ENCODE measurements around the gene TMEM131. TPM values are rescaled to one million over a fixed set of nuclear protein-coding genes. Genes with fewer than 3 reads are reported as not detected.

Gene TMEM131
- total RNA-seq, 1 donor from 2014 or later: 31.7 TPM

DNA sequence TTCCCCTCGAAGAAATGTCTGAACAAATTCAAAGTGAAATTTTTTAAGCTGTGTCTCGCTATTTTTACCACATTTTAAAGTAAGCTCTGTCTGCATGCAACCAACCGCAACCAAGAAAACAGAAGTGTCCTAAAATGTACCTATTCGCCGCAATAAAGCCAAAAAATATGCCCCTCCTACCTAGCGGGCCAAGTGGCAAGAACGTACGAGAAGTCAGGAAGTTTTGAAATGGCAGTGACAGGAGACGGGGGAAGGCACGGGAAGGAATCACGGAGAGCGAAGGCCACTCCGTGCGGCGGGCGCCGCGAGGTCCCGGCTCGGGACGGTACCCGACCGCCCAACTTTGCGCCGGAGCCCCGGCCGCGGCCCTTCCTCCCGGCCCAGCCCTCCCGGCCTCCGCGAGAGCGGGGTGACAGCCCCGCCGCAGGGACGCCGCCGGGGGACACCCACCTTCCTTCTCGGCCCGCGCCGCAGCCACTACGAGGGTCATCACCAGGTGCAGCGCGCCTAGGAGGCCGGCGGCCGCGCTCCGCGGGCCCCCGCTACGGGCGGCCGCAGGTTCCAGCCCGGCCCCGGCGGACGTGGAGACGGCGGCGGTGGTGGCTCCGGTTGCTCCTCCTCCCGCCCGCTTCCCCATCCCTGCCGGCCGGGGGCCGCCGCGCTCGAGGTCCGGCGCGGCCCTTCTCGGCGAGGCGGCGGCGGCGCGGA, 568 bp downstream of the TMEM131 start:
- TF ChIP-seq, protein P1, sequence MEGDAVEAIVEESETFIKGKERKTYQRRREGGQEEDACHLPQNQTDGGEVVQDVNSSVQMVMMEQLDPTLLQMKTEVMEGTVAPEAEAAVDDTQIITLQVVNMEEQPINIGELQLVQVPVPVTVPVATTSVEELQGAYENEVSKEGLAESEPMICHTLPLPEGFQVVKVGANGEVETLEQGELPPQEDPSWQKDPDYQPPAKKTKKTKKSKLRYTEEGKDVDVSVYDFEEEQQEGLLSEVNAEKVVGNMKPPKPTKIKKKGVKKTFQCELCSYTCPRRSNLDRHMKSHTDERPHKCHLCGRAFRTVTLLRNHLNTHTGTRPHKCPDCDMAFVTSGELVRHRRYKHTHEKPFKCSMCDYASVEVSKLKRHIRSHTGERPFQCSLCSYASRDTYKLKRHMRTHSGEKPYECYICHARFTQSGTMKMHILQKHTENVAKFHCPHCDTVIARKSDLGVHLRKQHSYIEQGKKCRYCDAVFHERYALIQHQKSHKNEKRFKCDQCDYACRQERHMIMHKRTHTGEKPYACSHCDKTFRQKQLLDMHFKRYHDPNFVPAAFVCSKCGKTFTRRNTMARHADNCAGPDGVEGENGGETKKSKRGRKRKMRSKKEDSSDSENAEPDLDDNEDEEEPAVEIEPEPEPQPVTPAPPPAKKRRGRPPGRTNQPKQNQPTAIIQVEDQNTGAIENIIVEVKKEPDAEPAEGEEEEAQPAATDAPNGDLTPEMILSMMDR (IDR thresholded peaks at IDR 0.05; ENCODE audit: unreplicated experiment): no peak
- Mint-ChIP-seq H3K4me3 (ENCODE audit: unreplicated experiment) (peak overlapping the region; percentile 99), H3K4me1 (ENCODE audit: unreplicated experiment) (peaks cover 20% of the 10 kb centered on the region), H3K27me3 (ENCODE audit: unreplicated experiment) (peaks cover 10% of the 10 kb centered on the region), H3K9me3 (ENCODE audit: unreplicated experiment) (no peaks in the 10 kb centered on the region), H3K27ac (ENCODE audit: unreplicated experiment) (peak overlapping the region; percentile 94), H3K36me3 (ENCODE audit: low read depth, unreplicated experiment) (peaks cover 3% of the 10 kb centered on the region)
- peak; percentile 55 for DNase-seq (ENCODE audit: low spot score)

DNA sequence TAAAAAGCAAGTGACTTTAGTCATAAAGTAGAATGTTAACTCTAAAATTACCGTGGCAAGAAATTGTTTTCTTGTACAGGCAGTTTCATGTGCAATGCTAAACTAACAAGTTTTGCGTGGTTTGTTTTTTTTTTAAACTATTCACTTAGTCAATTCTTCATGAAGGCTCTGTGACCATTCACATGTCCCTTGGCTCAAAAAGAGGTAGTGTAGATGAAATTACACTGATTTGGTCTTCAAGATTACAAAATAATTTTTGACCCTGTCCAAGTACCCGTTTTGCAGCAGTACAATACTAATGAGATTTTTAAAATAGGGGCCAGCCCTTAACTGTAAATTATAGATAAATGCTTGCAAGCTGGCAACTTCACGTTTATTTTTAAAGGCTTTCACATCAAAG, 1.3 kb downstream of the TMEM131 start:
- Mint-ChIP-seq H3K9me3 (ENCODE audit: unreplicated experiment) (no peaks in the 10 kb centered on the region), H3K36me3 (ENCODE audit: low read depth, unreplicated experiment) (peaks cover 3% of the 10 kb centered on the region), H3K27me3 (ENCODE audit: unreplicated experiment) (peaks cover 10% of the 10 kb centered on the region), H3K27ac (ENCODE audit: unreplicated experiment) (peak overlapping the region; percentile 94), H3K4me3 (ENCODE audit: unreplicated experiment) (peak overlapping the region; percentile 99), H3K4me1 (ENCODE audit: unreplicated experiment) (peaks cover 20% of the 10 kb centered on the region)
- no peak for DNase-seq (ENCODE audit: low spot score)
- TF ChIP-seq, protein P1 (IDR thresholded peaks at IDR 0.05; ENCODE audit: unreplicated experiment): no peak

DNA sequence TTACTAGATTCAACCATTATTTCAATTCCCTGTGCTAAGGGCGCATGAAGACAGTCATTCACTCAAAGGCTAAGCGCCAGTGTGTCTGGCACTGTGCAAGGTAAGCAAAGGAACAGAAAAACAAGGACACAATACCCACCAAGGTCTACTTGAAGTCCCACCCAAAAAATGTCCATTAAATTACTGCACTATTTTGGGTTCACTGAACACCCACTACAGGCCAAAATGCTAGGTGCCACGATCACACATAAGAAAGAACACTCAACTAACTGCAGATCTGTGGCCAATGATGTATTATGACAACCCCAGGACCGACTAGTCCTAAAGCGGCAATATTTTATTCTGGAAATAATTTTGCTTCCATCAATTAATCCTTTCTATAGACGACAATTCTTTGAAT, 1.8 kb downstream of the TMEM131 start:
- Mint-ChIP-seq H3K9me3 (ENCODE audit: unreplicated experiment) (no peaks in the 10 kb centered on the region), H3K36me3 (ENCODE audit: low read depth, unreplicated experiment) (peaks cover 3% of the 10 kb centered on the region), H3K27ac (ENCODE audit: unreplicated experiment) (no peak overlapping the region), H3K4me3 (ENCODE audit: unreplicated experiment) (peak overlapping the region; percentile 99), H3K4me1 (ENCODE audit: unreplicated experiment) (peaks cover 20% of the 10 kb centered on the region), H3K27me3 (ENCODE audit: unreplicated experiment) (peaks cover 10% of the 10 kb centered on the region)
- DNase-seq (ENCODE audit: low spot score): no peak
- TF ChIP-seq, protein P1 (IDR thresholded peaks at IDR 0.05; ENCODE audit: unreplicated experiment): no peak

DNA sequence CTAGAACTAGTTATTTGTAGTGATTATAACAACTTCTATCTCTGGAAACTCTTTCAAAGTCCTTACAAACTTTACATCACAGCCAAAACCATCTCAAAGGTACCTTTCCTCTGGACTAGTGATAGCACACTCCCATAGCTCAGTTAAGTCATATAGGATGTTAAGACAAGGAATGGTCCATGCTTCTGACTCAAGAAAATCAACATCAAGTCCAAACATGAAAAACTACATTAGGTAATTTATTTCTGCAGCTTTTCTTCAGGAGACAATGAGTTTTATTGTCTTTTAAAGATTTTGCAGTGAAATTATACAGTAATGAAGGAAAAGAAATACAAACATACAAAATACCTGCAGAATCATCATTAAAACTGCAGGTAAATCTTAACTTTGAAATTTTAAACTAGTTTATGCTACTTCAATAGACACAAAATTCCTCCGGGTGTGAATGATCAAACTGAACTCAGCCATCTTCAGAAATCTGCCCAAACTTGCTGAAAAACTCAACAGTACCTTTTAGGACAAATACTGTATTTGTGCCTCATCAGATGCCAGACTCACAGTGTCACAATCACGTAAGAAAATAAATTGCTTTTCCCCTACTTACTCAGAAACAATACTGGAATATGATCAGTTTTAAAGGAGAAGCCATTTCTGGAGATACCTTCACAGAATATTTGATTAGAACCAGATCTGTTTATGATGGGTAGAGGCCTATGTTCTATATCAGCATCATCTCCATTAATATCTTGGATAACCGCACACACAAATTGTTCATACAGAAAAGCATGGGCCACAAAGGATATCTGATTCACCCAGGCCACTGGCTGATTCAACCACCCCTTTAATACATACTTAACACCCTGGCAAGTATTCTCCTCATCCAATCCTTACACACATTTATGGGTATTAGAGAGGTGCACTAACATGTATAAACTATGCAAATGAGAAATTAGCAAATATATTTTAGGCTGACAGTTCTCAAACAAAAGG, 2.6 kb downstream of the TMEM131 start:
- H3K9me3 Mint-ChIP-seq (ENCODE audit: unreplicated experiment): no peaks in the 10 kb centered on the region
- DNase-seq (ENCODE audit: low spot score): no peak
- peak overlapping the region; percentile 26 for H3K4me3 Mint-ChIP-seq (ENCODE audit: unreplicated experiment)

More for the DNA sequence above, 2.6 kb downstream of the TMEM131 start:
- Mint-ChIP-seq H3K36me3 (ENCODE audit: low read depth, unreplicated experiment) (peaks cover 3% of the 10 kb centered on the region), H3K4me1 (ENCODE audit: unreplicated experiment) (peaks cover 20% of the 10 kb centered on the region), H3K27me3 (ENCODE audit: unreplicated experiment) (peaks cover 10% of the 10 kb centered on the region), H3K27ac (ENCODE audit: unreplicated experiment) (no peak overlapping the region)
- TF ChIP-seq, protein P1 (IDR thresholded peaks at IDR 0.05; ENCODE audit: unreplicated experiment): no peak
